ENCODE measurements around the gene ZNF536. TPM values are rescaled to one million over a fixed set of nuclear protein-coding genes. Genes with fewer than 3 reads are reported as not detected.

ZNF536 gene
- total and polyA plus RNA-seq, 10 of the 15 experiments (the other 5 are each of a cell fraction or from before 2014, with no cell fraction given), result not detected

GRCh38 chr19:30338878-30339623, 33.1 kb upstream of the ZNF536 start:
- Histone ChIP-seq H3K4me2 (ENCODE audit: control insufficient read depth, insufficient read depth) (no peak overlapping the region), H3K9ac (ENCODE audit: control insufficient read depth, insufficient read depth, low read length) (no peak overlapping the region), H3K9me3 (replicated peaks; ENCODE audit: control insufficient read depth, insufficient read depth, low read length) (no peaks in the 10 kb centered on the region), H4K20me1 (ENCODE audit: control insufficient read depth, insufficient read depth) (no peaks in the 10 kb centered on the region), H3K4me1 (ENCODE audit: control insufficient read depth, insufficient read depth, low read length) (no peaks in the 10 kb centered on the region), H3K4me3 (no peak overlapping the region), H2AFZ (ENCODE audit: control insufficient read depth, low read depth, low read length) (no peak overlapping the region), H3K36me3 (ENCODE audit: control insufficient read depth in 2 of 2, insufficient read depth in 2 of 2, low read length in 1 of 2) (no peaks in the 10 kb centered on the region), H3K27me3 (replicated peaks in 1 of 2; ENCODE audit: control insufficient read depth in 2 of 2, insufficient read depth in 2 of 2, low read length in 1 of 2) (no peaks in the 10 kb centered on the region), H3K27ac (ENCODE audit: control insufficient read depth, insufficient read depth) (no peak overlapping the region), H3K79me2 (ENCODE audit: control insufficient read depth, insufficient read depth, low read length) (no peaks in the 10 kb centered on the region)
- SMC1A ChIA-PET (ENCODE audit: uncharacterized antibody, unreplicated experiment), result no interaction called here
- 47% methylated on average over 12 of the region's 12 CpGs for WGBS (ENCODE audit: insufficient coverage, insufficient replicate concordance, low lambda C conversion rate, missing lambda C conversion rate)
- POLR2A ChIA-PET, result no interaction called here
- DNase-seq (ENCODE audit: low read depth, low spot score) (no peak), FAIRE-seq (no peak), ATAC-seq (no peak)
- no TSS peak for BruUV-seq (replicated peaks)
- RAD21 ChIA-PET (ENCODE audit: unreplicated experiment), result no interaction called here
- in situ Hi-C loops (cut with MboI), result no loop called here
- CTCF ChIA-PET, result no interaction called here
- TF ChIP-seq MLLT1 (IDR thresholded peaks at IDR 0.05) (no peak), ZNF217 (IDR thresholded peaks at IDR 0.05) (no peak), BACH1 (IDR thresholded peaks at IDR 0.05; ENCODE audit: borderline replicate concordance) (no peak), TCF7 (IDR thresholded peaks at IDR 0.05; ENCODE audit: borderline replicate concordance) (no peak), PML (IDR thresholded peaks at IDR 0.05; ENCODE audit: low read length) (no peak), HDGF (IDR thresholded peaks at IDR 0.05) (no peak), ZZZ3 (IDR thresholded peaks at IDR 0.05; ENCODE audit: control insufficient read depth, insufficient read length, low read depth) (no peak)
- intact Hi-C loops (cut with micrococcal nuclease; ENCODE audit: unreplicated experiment), result no loop called here
